ENCODE results near the gene CZIB.

CZIB gene

GRCh38 chr1:53203466-53203865, 17.0 kb downstream of the CZIB start:
- no peak overlapping the region for H3K4me3 ChIP-seq (ENCODE audit: low read depth, low read length)
- in situ Hi-C loops (cut with HindIII; ENCODE audit: low sequenced_read_pairs): no loop called here
- no peak for DNase-seq (ENCODE audit: low read depth, low spot score)
- TF ChIP-seq CTCF (IDR thresholded peaks at IDR 0.05; ENCODE audit: low read depth, low read length): no peak

- no peak for DNase-seq (ENCODE audit: low read depth, low spot score)
- H3K4me3 ChIP-seq (ENCODE audit: low read depth, low read length): no peak overlapping the region
- in situ Hi-C loops (cut with HindIII; ENCODE audit: low sequenced_read_pairs): no loop called here
- no peak for TF ChIP-seq CTCF (IDR thresholded peaks at IDR 0.05; ENCODE audit: low read depth, low read length)
Measured at GRCh38 chr1:53198241-53198651, 22.2 kb downstream of the CZIB start.

- no peak for DNase-seq (ENCODE audit: low read depth, low spot score)
- in situ Hi-C loops (cut with HindIII; ENCODE audit: low sequenced_read_pairs): no loop called here
- no peak for TF ChIP-seq CTCF (IDR thresholded peaks at IDR 0.05; ENCODE audit: low read depth, low read length)
- H3K4me3 ChIP-seq (ENCODE audit: low read depth, low read length): peak overlapping the region; percentile 85
Measured at GRCh38 chr1:53197291-53198200, 22.9 kb downstream of the CZIB start.

GRCh38 chr1:53196485-53197290, 23.7 kb downstream of the CZIB start, which contains the start of gene CPT2:
Gene CPT2, plus strand, starts transcription at chr1:53196824. Its CDS starts 120 bp downstream, at chr1:53196944.
- peak; percentile 91 for DNase-seq (ENCODE audit: low read depth, low spot score)
- in situ Hi-C loops (cut with HindIII; ENCODE audit: low sequenced_read_pairs): no loop called here
- peak within 1 kb of the TSS; percentile 85 for H3K4me3 ChIP-seq (ENCODE audit: low read depth, low read length)
- peak; percentile 17 for TF ChIP-seq CTCF (IDR thresholded peaks at IDR 0.05; ENCODE audit: low read depth, low read length)

GRCh38 chr1:53196017-53196484, 24.4 kb downstream of the CZIB start:
- no peak for TF ChIP-seq CTCF (IDR thresholded peaks at IDR 0.05; ENCODE audit: low read depth, low read length)
- no peak for DNase-seq (ENCODE audit: low read depth, low spot score)
- H3K4me3 ChIP-seq (ENCODE audit: low read depth, low read length): peak overlapping the region; percentile 85
- in situ Hi-C loops (cut with HindIII; ENCODE audit: low sequenced_read_pairs): no loop called here

GRCh38 chr1:53195246-53196016, 25.0 kb downstream of the CZIB start:
- no peak for TF ChIP-seq CTCF (IDR thresholded peaks at IDR 0.05; ENCODE audit: low read depth, low read length)
- H3K4me3 ChIP-seq (ENCODE audit: low read depth, low read length): no peak overlapping the region
- DNase-seq (ENCODE audit: low read depth, low spot score): no peak
- in situ Hi-C loops (cut with HindIII; ENCODE audit: low sequenced_read_pairs): no loop called here

All from astrocyte of the spinal cord (primary cell).